GM12874 (cell line): ENCODE data around the gene AMDHD2.

Source experiments
- TF ChIP-seq, protein P1 (sequence below): IDR thresholded peaks from 2 replicates; pipeline ENCODE4 v1.5.1; 2011; ENCODE audit warnings: low read depth, mild to moderate bottlenecking, control low read depth, low read length, moderate library complexity; ENCODE audit not compliant: insufficient read depth

AMDHD2 gene

DNA sequence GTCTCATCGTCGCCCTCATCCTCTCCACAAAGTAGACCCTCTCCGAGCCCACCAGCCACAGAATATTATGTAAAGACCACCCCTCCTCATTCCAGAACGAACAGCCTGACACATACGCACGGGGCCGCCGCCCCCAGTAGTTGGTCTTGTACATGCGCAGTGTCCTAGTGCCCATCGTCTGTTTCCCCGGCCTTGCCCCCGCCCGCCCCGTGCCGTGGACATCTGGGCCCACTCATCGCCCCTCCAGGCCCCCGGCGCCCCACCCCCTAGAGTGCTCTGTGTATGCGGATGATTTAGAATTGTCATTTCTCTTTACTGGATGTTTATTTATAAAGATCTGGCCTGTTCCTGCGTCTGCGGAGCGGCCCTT, 475 bp upstream of the AMDHD2 start:
- TF ChIP-seq, protein P1, sequence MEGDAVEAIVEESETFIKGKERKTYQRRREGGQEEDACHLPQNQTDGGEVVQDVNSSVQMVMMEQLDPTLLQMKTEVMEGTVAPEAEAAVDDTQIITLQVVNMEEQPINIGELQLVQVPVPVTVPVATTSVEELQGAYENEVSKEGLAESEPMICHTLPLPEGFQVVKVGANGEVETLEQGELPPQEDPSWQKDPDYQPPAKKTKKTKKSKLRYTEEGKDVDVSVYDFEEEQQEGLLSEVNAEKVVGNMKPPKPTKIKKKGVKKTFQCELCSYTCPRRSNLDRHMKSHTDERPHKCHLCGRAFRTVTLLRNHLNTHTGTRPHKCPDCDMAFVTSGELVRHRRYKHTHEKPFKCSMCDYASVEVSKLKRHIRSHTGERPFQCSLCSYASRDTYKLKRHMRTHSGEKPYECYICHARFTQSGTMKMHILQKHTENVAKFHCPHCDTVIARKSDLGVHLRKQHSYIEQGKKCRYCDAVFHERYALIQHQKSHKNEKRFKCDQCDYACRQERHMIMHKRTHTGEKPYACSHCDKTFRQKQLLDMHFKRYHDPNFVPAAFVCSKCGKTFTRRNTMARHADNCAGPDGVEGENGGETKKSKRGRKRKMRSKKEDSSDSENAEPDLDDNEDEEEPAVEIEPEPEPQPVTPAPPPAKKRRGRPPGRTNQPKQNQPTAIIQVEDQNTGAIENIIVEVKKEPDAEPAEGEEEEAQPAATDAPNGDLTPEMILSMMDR, result no peak

DNA sequence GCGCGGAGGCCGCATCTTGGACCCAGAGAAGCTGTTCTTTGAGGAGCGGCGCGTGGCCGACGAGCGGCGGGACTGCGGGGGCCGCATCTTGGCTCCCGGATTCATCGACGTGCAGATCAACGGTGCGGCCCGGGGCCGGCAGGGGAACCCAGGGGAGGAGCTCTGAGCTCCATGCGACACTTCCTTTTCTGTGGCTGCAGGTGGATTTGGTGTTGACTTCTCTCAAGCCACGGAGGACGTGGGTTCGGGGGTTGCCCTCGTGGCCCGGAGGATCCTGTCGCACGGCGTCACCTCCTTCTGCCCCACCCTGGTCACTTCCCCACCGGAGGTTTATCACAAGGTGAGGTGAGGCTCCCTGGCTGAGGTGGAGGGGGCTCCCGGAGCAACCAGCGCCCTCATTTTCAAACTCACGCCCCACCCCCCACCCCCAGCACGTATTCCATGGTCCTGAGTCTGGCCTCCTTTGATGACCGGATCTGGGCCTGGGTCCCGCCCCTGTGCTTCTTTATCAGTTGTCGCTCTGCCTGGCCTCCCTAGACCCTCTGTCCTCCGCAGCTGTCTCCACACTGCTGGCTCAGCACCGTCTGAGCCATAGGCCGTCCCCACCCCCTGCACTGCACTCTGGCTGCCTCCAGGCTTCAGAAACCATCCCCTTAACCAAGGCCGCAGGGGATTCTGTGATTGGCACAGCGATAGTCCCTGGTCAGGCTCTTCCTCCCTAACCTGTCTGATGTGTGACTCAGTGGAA, 787 bp downstream of the AMDHD2 start:
- TF ChIP-seq, protein P1, result no peak

DNA sequence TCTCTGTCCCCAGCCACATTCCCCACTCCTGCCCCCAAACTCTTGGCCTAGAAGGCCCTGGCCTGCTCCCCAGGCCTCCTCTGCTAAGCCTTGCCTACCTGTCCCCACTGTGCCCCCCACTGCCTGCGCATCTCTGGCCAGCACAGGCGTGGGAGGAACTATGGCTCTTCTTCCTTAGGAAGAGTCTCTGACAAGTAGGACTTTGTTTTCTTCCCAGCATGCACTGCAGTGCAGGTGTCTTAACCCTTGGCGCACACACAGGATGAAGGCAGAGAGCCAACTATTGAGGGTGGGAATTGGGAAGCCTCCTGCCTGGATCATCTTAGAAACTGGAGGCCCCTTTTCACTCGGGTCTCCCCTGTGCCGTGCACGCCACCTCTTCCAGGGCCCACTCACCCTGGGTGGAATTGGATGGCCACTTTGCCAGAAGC, 3.6 kb downstream of the AMDHD2 start:
- TF ChIP-seq, protein P1, result no peak

DNA sequence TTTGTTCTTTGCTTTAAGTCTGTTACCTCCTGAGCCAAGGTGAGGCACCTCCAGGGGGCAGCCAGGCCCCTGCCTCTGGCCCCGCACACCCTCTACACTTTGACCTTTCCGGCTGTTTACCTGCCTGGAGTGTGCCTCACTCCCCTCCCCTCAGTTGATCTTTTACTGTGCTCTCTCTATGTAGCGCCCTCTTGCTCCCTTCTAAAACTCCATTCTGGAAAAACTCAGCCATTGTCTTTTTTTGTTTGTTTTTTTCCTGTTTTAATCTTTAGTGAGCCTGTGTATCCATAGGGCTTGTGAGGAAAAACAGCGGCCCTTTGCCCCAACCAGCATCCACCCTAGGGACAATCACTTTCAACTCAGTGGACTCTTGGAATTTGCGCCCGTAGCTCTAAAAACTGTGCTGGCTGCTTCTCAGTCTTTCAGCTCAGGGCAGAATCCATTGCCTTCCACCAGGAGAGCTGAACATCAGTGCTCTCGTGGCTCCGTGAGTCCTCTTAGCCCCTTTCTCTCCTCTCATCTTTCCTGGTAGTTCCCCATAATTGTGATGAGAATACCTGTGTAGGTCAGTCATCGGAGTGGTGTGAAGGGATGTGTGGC, 4.3 kb downstream of the AMDHD2 start:
- TF ChIP-seq, protein P1, result no peak

DNA sequence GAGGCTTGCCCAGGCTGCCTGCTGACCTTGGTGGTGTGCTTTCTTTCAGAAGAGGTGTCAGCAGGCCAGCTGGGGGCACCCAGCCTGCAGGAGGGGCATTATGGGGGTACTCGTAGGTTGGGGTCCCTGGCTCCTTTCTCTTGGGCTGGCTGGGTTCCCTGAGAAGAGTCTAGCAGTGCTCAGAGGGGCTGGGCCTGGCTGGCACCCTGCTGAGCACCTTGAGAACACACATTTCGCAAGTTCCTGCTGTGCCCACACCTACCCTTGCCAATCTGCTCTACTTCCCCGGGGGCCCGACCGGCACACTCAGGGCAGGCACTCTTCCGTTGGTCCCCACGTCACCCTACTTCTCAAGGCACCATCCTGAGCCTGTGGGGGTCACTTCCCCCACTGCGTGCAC, 6.0 kb downstream of the AMDHD2 start:
- TF ChIP-seq, protein P1, result no peak

DNA sequence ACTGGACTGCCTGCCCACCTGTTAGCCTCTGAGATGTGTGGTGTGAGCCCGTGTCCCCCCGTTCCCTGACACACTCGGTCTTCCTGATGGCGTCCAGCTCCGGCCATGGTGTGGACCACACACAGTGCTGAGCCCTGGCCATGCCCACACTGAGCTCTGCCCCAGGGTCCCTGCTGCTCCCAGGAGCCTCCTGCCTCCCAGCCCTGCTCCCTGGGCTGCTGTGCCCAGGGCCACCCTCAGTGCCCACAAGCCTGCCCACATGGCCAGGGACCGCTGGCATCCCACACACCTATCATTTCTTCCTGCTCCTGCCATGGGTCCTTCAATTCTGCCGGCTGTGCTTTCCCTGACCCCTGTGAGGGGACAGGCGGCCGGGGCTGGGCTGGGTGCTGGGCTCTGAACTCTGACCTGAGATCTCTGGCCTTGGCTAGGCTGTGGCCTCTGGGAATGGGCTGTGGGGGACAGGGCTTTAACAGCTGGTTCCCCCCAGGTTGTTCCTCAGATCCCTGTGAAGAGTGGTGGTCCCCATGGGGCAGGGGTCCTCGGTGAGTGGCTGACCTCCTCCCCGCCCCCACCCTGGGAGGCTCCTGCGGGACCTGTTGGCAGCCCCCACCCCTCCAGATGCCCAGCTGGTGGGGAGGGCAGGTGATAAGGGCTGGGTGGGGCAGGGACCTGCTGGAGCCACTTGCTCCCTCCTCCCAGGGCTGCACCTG, 7.1 kb downstream of the AMDHD2 start:
- TF ChIP-seq, protein P1, result no peak

DNA sequence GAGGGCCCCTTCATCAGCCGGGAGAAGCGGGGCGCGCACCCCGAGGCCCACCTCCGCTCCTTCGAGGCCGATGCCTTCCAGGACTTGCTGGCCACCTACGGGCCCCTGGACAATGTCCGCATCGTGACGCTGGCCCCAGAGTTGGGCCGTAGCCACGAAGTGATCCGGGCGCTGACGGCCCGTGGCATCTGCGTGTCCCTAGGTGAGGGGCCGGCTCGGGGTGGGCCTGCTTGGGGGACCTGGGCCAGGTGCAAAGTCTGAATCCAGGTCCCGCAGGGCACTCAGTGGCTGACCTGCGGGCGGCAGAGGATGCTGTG, 7.6 kb downstream of the AMDHD2 start:
- TF ChIP-seq, protein P1, result no peak
